ENCODE measurements around the gene SAPCD1.
A peak's percentile ranks its signal among the peaks of the same experiment; 100 is the strongest.

The SAPCD1 gene

GRCh38 chr6:31750411-31751022 is 11.9 kb upstream of the SAPCD1 start:
- no peak for DNase-seq (ENCODE audit: low read depth in 2 of 2)

GRCh38 chr6:31752739-31753319 is 9.6 kb upstream of the SAPCD1 start:
- DNase-seq (ENCODE audit: low read depth in 2 of 2) = no peak

- no peak for DNase-seq (ENCODE audit: low read depth in 2 of 2)
These were observed 4.2 kb upstream of the SAPCD1 start for GRCh38 chr6:31758281-31758680.

- DNase-seq (ENCODE audit: low read depth in 2 of 2) = no peak
These were observed 1.7 kb upstream of the SAPCD1 start for GRCh38 chr6:31760790-31761189.

DNA sequence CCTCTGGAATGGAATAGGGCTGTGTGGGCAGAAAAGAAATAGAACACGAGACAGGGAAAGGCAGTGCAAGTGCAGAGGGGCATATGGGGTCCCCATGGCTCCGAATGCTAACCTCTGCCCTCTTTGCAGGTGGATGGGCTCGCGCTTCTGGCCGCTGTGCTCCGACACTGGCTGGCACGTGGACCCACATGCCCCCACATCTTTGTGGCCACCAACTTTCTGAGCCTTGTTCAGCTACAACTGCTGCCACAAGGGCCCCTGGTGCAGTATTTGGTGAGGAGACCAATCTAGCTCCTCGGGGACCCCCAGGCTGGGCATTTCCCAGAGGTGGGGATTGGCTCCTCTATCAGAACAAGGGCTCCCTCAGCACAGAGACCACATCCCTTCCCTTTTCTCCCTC is 1.1 kb upstream of the SAPCD1 start:
- no peak for DNase-seq (ENCODE audit: low read depth in 2 of 2)

DNA sequence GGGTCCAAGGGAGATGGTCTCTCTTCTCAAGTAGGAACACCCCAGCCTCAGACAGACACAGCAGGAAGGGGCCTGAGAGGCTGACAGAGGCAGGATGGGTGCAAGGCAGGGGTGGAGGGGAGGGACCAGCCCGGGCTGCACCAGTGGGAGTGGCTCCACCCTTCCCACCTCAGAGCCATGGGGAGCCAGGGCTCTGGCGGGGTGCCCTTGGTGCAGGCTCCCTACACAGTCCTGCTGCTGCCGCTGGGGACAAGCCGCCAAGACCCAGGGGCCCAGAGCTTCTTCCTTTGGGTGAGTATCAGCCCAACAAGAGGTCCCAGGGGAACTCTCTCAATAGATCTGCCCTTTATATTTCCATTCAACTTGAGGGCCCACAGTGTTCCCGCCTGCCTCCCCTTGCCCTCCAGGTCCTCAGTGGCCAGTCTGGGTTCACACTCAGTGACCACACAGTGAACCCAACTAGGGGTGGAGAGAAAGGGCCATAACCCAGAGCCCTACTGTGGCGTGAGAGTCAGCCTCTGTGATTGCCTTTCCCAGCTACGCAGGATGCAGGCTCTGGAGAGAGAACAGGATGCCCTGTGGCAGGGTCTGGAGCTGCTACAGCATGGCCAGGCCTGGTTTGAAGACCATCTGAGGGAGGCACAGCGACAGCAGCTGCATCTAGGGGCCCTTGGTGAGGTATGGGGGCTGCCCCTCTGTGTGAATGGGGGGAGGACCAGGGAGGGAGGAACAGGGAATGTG is 592 bp downstream of the SAPCD1 start:
- DNase-seq (ENCODE audit: low read depth in 2 of 2) = no peak

DNA sequence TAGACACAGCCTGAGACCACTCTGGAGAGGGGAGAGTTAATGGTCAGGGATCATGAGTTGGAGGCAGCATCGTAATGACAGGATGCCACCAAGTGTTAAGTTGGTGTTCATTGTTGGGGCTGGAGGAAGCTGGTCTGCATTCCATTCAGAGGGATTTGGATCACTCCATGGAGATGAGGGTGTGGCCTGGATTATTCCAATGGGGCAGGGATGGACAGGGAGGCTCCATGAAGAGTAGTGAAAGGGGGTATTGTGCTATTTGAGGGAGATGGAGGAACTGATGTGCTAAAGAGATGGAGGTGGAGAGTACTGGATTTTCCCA is 1.1 kb downstream of the SAPCD1 start:
- DNase-seq (ENCODE audit: low read depth in 2 of 2) = no peak

- DNase-seq (ENCODE audit: low read depth in 2 of 2) = no peak
These were observed 1.7 kb downstream of the SAPCD1 start for GRCh38 chr6:31764198-31764597.

- DNase-seq (ENCODE audit: low read depth in 2 of 2) = no peak
These were observed 3.1 kb downstream of the SAPCD1 start for GRCh38 chr6:31765559-31765909.

- DNase-seq (ENCODE audit: low read depth in 2 of 2) = no peak
These were observed 3.7 kb downstream of the SAPCD1 start for GRCh38 chr6:31765910-31766794.

DNA sequence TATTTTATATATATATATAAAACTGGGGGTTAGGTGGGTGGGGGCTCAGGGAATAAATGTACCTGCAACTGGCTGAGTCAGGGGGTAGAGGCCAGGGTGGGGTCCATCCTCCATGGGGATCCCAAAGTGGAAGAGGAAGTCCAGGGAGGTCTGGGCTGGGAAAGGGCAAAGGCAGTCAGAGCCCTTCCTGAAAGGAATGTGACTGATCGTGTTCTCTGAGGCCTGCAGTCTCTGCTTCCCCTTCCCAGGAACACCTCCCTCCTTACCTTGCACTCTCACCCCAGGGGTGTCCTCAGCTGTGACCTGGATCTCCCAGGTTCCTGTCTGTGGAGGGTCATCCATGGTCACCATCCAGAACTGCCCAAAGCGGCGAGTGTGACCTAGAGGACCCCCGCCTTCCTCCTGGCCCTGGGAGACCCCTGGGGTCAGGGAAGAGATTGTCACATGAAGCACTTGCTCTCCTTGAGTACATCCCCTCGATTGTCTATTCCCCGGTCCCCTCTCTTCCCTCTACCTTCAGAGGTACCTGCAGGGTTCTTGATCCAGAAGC is 4.7 kb downstream of the SAPCD1 start:
- no peak for DNase-seq (ENCODE audit: low read depth in 2 of 2)

GRCh38 chr6:31768363-31769257 is 6.2 kb downstream of the SAPCD1 start:
- DNase-seq (ENCODE audit: low read depth in 2 of 2) = no peak

DNA sequence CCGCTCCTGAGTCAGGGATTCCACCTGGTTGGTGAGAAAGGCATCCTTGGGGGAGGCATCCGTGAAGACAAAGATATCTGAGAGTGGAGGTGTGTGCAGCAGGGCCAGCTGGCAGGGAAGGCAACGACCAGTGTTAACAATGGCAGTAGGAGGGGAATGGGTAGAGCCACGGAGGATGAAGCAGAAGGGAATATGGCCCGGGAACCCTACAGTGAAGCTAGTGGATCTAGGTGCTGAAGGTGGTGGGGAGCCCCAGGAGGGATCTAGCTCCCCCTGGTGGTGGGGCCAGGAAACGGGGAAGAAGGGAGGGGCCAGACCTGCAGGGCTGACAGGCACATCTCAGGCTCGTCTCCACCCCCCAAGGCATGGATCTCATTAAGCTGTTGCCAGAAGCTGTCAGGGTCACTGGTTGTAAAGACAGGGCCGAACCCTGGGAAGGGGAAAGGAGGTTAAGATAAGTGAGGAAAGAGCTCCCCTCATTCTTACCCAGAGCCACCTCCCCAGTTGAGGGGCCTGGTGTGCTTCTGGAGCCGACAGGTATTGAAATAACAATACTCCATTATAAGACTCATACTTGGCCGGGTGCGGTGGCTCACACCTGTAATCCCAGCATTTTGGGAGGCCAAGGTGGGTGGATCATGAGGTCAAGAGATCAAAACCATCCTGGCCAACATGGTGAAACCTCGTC is 7.4 kb downstream of the SAPCD1 start:
- DNase-seq (ENCODE audit: low read depth in 2 of 2) = peak; percentile 65 to 74

- no peak for DNase-seq (ENCODE audit: low read depth in 2 of 2)
These were observed 8.4 kb downstream of the SAPCD1 start for GRCh38 chr6:31770860-31771259.

- no peak for DNase-seq (ENCODE audit: low read depth in 2 of 2)
These were observed 9.5 kb downstream of the SAPCD1 start for GRCh38 chr6:31771992-31772358.

DNA sequence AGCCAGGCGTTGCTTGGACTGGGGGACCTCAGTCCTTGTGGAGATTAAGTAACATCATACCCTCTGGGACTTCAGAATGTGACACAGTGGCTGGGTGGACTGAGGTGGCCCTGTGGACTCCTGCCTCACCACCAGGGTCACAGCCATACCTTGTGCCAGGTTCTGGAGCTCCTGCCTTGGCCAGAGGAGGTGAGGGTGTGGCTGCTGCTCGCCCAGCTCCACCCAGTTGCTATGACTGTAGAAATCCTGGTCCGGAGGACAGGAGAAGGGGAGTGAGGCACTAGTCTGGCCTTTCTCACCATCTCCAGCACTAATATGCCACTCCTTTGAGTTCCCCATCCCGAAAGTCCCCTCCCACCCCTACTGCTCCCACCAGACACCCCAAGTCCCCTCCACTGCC is 12.7 kb downstream of the SAPCD1 start:
- DNase-seq (ENCODE audit: low read depth in 2 of 2) = no peak

DNA sequence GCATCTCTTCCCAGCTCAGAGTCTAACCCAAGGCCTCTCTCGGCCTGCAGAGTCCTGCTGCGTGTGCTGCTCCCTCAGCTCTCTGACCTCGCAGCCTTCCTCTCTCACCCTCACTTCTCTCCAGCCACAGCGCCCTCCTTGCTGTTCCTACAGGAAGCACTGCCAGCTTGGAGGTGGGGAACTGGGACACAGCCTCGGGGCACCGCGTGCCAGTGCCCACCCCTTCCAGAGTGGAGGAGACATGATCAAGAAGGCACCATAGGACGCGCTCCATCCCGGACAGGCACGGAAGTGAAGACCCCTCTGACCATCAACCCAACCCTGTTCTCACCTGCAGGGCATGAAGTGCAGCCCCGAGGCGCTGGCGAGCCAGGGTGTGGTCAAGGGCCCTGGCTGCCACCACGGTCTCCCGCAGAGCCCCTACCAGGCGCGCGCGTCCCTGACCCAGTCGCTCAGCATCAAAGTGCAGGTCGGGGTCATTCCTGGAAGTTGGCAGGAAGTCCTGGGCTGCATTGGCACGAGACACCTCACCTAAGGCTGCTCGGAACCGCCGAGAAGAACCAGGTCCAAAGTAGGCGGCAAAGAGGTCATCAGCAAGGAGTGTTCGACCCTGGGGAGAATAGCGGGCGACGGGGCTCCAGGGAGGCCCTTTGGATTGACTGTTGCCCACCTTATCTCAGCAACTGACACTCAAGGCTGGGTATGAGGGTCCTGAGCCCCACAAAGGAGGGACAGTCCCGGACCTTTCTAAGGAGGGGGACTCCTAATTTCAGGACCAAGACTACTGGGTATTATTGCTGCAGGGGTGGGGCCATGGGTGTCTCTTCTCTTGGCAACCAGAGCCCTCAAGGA is 13.4 kb downstream of the SAPCD1 start:
- DNase-seq (ENCODE audit: low read depth in 2 of 2) = no peak

DNA sequence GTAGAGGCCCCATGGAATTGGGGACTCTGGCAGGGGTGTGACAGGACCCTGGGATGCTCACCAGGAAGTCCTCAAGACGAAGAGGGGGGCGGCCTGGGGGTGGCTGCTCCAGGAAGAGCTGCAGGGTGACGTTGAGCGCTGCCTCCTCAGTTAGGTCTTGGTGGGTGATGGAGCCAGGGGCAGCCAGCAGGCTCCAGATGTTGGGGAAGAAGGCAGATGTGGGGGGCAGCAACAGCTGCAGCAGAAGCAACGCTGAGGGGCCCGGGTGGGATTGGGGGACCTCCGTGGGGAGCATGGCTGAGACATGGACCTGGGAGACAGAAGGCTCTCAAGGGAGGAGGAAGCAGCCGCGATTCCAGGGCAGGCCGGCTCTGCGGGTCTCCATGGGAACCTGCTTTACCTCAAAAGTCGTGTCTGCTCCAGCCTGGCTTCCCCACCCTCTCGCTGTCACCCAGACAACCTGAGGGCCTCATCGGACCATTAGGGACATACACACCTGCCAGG is 14.1 kb downstream of the SAPCD1 start:
- no peak for DNase-seq (ENCODE audit: low read depth in 2 of 2)

GRCh38 chr6:31776989-31777666 is 14.7 kb downstream of the SAPCD1 start, which contains the start of gene VWA7:
TSS of gene VWA7 (minus strand) at chr6:31777328. CDS start at chr6:31776779, 549 bp downstream.
- DNase-seq (ENCODE audit: low read depth in 2 of 2) = peak; percentile 77 to 84

Measured in stimulated activated CD8-positive, alpha-beta memory T cell treated with anti-CD3 and anti-CD28 coated beads, Interleukin-15, amount 100 ng/mL, for 48 hours (primary cell).